TTC549 (cell line): ENCODE measurements around the gene PGLYRP1.

Source experiments
- FAIRE-seq: peaks from 2 replicates; lab custom pipeline; 2012; peaks lifted over from hg19 to GRCh38; lab: Jason Lieb, UNC

Gene PGLYRP1

GRCh38 chr19:46032597-46033025 is 9.8 kb upstream of the PGLYRP1 start:
- FAIRE-seq, result no peak

- FAIRE-seq, result no peak
Measured at GRCh38 chr19:46031781-46032596, 9.1 kb upstream of the PGLYRP1 start.

GRCh38 chr19:46030812-46031550 is 8.1 kb upstream of the PGLYRP1 start:
- FAIRE-seq, result no peak

GRCh38 chr19:46025835-46026234 is 3.0 kb upstream of the PGLYRP1 start:
- no peak for FAIRE-seq

GRCh38 chr19:46023311-46023779 is 492 bp upstream of the PGLYRP1 start:
- no peak for FAIRE-seq

DNA sequence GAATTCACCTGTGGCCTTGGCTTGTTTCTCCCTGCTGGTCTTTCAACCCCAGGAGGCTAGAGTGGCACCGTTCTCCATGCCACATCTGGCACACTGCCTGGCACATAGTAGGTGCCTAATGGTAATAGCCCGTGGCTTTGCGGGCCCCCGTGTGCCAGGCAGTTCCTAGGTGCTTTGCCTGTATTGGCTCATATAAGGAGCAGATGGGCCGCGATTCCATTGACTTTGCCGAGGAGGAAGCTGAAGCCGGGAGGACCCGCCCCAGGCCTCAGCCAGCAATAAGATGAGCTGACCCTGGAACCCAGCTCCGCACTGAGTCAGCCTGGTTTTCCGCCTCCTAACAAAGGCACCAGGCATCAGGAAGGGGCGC is 807 bp downstream of the PGLYRP1 start:
- no peak for FAIRE-seq

DNA sequence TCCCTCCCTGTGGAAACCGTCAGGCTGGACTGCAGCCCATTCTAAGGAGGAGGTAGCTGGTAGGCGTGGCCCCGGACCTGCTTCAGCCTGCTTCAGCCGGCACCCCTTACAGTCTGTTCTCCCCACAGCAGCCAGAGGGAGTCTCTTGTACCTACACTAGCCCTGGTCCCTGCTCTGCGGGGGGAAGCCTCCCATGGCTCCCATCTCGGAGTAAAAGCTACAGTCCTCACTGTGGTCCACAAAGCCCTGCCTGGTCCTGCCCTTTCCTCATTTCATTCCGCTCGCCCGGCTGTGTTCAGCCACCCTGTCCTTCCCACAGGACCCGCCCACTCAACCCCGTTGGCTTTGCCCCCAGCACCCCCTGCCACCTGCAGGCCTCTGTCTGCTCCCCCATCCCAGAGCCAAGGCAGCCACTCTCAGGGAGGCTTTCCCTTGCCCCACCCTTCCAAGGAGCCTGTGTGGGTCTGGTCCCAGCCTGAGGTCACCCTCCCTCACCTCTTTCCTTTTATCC is 1.3 kb downstream of the PGLYRP1 start:
- FAIRE-seq, result no peak

GRCh38 chr19:46020819-46021125 is 2.1 kb downstream of the PGLYRP1 start:
- FAIRE-seq, result no peak

DNA sequence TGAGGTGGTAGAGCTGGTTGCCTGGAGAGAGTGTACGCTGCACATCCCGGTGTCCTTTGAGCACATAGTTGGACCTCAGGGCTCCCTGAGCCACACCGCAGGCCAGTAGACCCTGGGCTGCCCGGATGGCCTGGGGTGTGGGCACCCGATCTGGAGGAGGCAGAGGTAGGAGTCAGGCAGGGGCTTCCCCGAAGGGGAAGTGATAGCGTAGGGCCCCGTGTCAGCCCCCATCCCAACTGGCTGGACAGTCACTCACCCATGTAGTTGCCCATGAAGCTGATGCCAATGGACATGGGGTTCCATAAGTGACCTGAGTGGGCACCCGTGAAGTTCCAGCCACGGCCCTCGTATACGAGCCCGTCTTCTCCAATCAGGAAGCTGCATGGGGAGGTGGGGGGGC is 3.6 kb downstream of the PGLYRP1 start:
- no peak for FAIRE-seq

- no peak for FAIRE-seq
Measured at GRCh38 chr19:46018729-46019251, 4.1 kb downstream of the PGLYRP1 start.

GRCh38 chr19:46017874-46018675 is 4.8 kb downstream of the PGLYRP1 start:
- no peak for FAIRE-seq

DNA sequence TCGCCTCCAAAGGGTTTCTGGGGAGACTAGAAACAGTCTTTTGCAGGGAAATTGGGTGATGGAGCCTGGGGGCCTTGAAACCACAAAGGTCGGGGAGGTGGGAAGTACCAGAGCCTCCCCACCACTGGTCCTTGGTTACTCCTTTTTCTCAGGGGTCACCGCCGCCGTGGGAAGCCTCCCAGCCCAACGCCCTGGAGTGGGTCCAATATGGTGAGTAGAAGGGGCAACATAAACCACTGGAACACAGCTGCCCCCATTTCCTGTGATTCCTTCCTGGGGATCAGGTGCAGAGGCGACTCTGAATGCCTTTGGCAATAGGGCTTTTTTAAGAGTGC is 5.8 kb downstream of the PGLYRP1 start:
- no peak for FAIRE-seq

DNA sequence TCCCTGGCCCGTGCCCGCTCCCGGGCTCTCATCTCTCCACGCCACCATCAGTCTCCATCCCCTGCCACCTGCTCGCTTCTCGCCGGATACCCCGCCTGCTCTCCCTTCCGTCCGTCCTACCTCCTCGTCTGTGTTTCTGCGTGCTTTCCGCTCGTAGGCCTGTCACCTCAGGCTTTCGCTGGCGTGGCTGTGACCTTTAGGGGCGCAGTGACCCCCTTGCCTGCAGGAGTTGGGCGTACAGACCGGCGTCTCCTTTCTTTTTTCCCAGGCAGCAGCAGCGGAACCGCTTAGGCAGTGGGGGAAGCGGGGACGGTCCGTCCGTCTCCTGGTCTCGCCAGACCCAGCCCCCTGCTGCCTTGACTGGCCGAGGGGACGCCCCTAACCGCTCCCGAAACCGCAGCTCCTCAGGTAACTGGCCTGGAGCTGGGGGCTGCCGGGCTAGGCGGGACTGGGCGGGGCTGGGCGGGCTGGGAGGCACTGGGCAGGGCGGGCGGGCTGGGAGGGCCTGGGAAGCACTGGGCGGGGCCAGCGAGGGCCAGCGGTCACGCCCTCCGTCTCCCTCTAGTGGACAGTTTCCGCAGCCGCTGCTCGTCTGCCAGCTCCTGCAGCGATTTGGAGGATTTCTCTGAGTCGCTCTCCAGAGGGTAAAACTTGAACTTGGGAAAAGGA is 6.3 kb downstream of the PGLYRP1 start:
- FAIRE-seq, result no peak

GRCh38 chr19:46015687-46016425 is 7.0 kb downstream of the PGLYRP1 start:
- no peak for FAIRE-seq

GRCh38 chr19:46014941-46015686 is 7.7 kb downstream of the PGLYRP1 start:
- no peak for FAIRE-seq

DNA sequence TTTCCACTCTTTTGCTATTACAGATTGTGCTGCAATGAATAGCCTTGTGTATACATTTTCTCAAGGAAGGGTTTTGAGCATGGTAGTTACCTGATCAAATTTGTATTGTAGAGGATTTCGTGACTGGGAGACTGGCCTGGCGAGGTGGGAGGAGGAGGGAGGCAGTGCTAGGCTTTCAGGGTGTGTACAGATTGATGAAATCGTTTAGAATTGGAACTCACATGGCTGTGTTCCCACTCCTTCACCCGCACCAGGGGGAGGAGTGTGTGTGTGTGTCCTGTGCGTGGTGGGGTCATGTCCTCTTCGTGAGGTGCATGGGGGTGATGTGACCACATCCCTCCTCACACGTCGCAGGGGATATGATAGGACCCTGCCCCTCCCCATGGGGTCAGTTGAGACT is 8.3 kb downstream of the PGLYRP1 start:
- no peak for FAIRE-seq

DNA sequence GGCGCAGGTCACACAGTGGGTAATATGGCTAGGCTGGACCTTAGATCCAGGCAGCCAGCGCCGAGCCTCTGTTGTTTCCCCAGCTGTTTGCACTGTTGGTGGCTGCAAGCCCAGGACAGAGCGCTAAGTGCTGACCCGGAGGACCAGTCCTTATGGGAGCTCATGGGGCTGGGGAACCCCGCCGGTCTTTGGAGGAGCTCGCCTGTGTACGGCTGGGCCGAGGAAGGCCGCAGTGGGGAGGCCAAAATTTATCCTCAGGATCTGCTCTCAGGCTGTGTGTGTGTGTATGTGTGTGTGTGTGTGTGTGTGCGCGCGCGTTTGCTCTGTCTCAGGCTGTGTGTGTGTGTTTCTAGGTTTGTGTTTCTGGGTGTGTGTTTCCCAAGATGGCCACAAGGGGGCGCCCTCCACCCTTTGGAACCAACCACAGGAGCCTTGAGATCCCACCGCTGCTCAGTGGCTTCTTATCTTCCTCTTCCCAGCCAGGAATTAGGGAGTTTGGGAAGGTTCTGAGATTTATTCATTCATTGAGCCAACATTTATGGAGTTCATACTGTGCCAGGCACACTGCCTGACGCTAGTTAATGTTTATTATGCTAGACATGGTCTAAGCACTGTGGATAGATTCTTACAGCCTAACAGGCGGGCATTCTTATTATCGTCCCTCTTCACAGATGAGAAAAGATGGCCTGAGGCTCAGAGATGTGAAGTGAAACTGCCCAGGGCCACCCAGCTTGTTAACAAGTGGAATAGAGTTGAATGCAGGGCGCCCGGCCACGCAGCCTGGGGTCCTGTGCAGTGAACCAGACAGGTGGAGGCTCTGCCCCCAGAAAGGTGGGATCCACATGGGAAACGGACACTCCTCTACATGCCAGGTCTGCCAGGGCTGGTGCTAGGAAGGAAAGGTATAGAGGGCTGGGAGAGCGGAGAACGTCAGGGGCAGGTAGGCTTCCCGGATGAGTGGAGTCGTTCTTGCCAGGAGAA is 13.0 kb downstream of the PGLYRP1 start:
- FAIRE-seq, result peak; percentile 60

- no peak for FAIRE-seq
Measured at GRCh38 chr19:46006411-46006810, 16.4 kb downstream of the PGLYRP1 start.

DNA sequence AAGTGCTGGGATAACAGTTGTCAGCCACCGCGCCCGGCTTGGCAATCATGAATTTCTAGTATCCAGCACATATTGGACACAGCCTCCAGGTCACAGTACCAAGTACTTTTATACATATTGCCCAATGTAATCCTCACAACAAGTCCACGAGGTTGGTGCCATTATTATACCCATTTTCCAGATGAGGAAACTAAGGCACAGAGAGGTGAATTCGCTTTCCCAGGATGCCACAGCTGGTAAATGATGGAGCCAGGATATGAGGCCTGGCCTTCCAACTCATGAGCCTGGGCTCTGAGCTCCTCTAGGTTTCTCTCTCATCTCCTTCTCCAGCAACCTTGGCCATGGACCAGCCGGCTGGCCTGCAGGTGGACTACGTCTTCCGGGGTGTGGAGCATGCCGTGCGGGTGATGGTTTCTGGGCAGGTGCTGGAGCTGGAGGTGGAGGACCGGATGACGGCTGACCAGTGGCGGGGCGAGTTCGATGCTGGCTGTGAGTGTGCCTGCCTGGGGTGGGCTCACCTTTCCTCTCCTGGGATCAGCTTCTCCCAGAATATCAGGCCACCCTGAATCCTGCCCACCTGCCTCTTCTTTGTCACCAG is 20.1 kb downstream of the PGLYRP1 start:
- no peak for FAIRE-seq
